DMS79 (cell line): ENCODE measurements around the gene BMPER.

Experiments
- DNase-seq: peaks from one replicate; lab custom pipeline; 2025; lab: John Stamatoyannopoulos, UW

The BMPER gene

GRCh38 chr7:34181271-34181958, 276.1 kb downstream of the BMPER start:
- DNase-seq: no peak

GRCh38 chr7:34184466-34184865, 279.1 kb downstream of the BMPER start:
- DNase-seq: no peak

DNA sequence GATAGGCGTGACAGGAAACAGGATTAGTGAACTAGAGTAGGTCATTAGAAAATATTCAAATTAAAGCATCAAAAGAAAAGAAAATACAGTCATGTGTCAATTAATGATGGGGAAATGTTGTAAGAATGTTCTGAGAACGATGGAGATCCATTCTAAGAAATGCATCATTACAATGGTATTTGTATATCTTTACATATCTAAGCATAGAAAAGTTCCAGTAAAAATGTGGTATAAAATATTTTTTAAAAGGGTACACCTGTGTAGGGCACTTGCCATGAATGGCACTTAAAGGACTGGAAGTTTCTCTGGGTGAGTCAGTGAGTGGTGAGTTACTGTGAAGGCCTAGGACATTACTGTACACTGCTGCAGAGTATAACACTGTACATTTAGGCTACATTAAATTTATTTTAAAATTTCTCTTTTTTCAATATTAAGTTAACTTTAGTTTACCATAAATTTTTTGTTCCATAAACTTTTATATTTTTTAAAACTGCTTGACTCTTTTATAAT, 282.5 kb downstream of the BMPER start:
- DNase-seq: no peak

GRCh38 chr7:34189031-34189430, 283.7 kb downstream of the BMPER start:
- DNase-seq: no peak

- no peak for DNase-seq
Observed at GRCh38 chr7:34190299-34190698, 285.0 kb downstream of the BMPER start.

DNA sequence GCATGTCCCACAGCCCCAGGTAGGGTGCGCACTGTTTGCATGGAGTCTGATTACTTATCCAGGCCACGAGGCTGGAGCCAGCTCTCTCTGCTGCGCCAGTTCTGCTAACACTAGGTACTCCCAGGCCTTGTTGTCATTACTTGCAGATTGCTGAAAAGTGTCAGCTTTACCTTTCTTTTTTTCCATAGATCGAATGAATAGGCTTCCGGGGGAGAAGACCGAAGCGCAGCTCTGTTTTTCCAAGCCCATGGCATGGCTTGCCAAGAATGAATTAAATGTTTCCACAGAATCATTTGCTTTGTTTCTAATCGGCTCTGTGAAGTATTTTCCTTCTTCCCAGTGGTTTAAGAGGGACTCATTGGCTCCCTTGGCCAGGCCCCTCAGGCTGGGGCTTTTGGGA, 285.8 kb downstream of the BMPER start:
- no peak for DNase-seq

GRCh38 chr7:34191771-34192479, 286.6 kb downstream of the BMPER start:
- no peak for DNase-seq

DNA sequence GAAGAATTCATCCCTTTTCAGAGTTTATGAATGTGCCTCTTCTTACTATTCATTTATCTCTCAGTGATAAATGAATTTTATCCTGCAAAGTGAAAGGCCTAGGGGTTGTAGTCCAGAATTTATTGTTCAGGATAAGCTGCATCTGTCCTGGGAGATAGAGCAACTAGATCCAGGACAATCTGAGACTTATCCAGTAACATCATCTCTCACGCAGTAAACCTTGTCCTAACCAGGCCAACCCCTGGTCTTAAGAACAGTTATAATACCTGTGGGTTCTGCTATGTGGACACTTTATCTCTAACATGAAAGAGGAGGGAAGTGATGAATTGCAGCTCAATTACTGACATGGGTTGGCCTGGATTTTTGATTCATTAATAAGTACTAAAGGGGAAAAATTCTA, 287.6 kb downstream of the BMPER start:
- no peak for DNase-seq

- DNase-seq: no peak
Observed at GRCh38 chr7:34198231-34198641, 292.9 kb downstream of the BMPER start.
